Naive thymus-derived CD4-positive, alpha-beta T cell (primary cell): ENCODE measurements around the gene GPC3. TPM values are rescaled to one million over a fixed set of nuclear protein-coding genes. Genes with fewer than 3 reads are reported as not detected.

ENCODE experiments used
- ATAC-seq: fragments of 150-1000 bp; cut with Tn5 transposase; 2 replicates; pipeline ENCODE4 v1.10.0; 2021; ENCODE audit warnings: mild to moderate bottlenecking, moderate library complexity
- CTCF ChIA-PET: fragments of 350-600 bp; sonication (Branson Sonifier 250); formaldehyde crosslinking; loops from one replicate; lab custom pipeline; 2021; ENCODE audit warnings: antibody characterized with exemption; lab: Charles Lee
- POLR2A ChIA-PET: fragments of 350-600 bp; sonication (Branson Sonifier 250); formaldehyde crosslinking; loops from one replicate; lab custom pipeline; 2021; ENCODE audit warnings: antibody characterized with exemption, inconsistent platforms; lab: Charles Lee
- DNase-seq, 9 donors: peaks; one replicate each; pipeline versions ENCODE4 v3.0.0 to v3.0.0-alpha.2; 2020 to 2022; ENCODE audit warnings: mixed read lengths in 1 of 9
- H3K27ac ChIP-seq: one replicate; pipeline ENCODE4 v1.7.0; 2013; ENCODE audit warnings: mild to moderate bottlenecking, low read depth, low read length, moderate library complexity
- H3K27me3 ChIP-seq, 2 donors: one replicate each; pipeline ENCODE4 v1.7.0; 2013; ENCODE audit warnings: low read length in 2 of 2, mild to moderate bottlenecking in 2 of 2, moderate library complexity in 2 of 2; ENCODE audit not compliant: control insufficient read depth in 2 of 2, insufficient read depth in 2 of 2
- H3K36me3 ChIP-seq, 3 experiments: 1 replicate in 2 of 3; 2 replicates in 1 of 3; pipeline ENCODE4 v1.7.0; 2013; ENCODE audit warnings: low read length in 3 of 3, mild to moderate bottlenecking in 3 of 3, moderate library complexity in 1 of 3; ENCODE audit not compliant: insufficient read depth in 3 of 3, control insufficient read depth in 2 of 3
- H3K4me1 ChIP-seq, 2 donors: one replicate each; pipeline ENCODE4 v1.7.0; 2013; ENCODE audit warnings: low read length in 2 of 2, mild to moderate bottlenecking in 2 of 2, moderate library complexity in 1 of 2; ENCODE audit not compliant: control insufficient read depth in 2 of 2, insufficient read depth in 2 of 2
- H3K4me3 ChIP-seq: 2 replicates; pipeline ENCODE4 v1.7.0; 2013; ENCODE audit warnings: mild to moderate bottlenecking, low read length
- H3K9me3 ChIP-seq, 3 experiments: 1 replicate in 2 of 3; 2 replicates in 1 of 3; pipeline ENCODE4 v1.7.0; 2013; ENCODE audit warnings: low read length in 3 of 3; ENCODE audit not compliant: control insufficient read depth in 2 of 3
- H3K27ac Mint-ChIP-seq, 9 donors: one replicate each; pipeline ENCODE4 v1.8.0; 2020 to 2022; ENCODE audit warnings: mixed read lengths in 9 of 9, mild to moderate bottlenecking in 8 of 9, moderate library complexity in 5 of 9, inconsistent platforms in 2 of 9
- H3K27me3 Mint-ChIP-seq, 5 donors: one replicate each; pipeline ENCODE4 v1.8.0; 2021 to 2022; ENCODE audit warnings: mixed read lengths in 5 of 5, mild to moderate bottlenecking in 1 of 5
- H3K36me3 Mint-ChIP-seq, 5 donors: one replicate each; pipeline ENCODE4 v1.8.0; 2020 to 2022; ENCODE audit warnings: mixed read lengths in 5 of 5, mild to moderate bottlenecking in 3 of 5, inconsistent platforms in 1 of 5
- H3K4me1 Mint-ChIP-seq, 7 donors: one replicate each; pipeline ENCODE4 v1.8.0; 2020 to 2022; ENCODE audit warnings: mixed read lengths in 7 of 7, mild to moderate bottlenecking in 3 of 7, inconsistent platforms in 1 of 7
- H3K4me3 Mint-ChIP-seq, 10 donors: one replicate each; pipeline ENCODE4 v1.8.0; 2020 to 2022; ENCODE audit warnings: mild to moderate bottlenecking in 10 of 10, mixed read lengths in 10 of 10, moderate library complexity in 6 of 10, inconsistent platforms in 2 of 10
- H3K9me3 Mint-ChIP-seq, 11 donors: one replicate each; pipeline ENCODE4 v1.8.0; 2020 to 2022; ENCODE audit warnings: mixed read lengths in 11 of 11, mild to moderate bottlenecking in 4 of 11, inconsistent platforms in 1 of 11, moderate library complexity in 1 of 11
- intact Hi-C, 2 donors: fragments of 100-400 bp; cut with micrococcal nuclease; formaldehyde crosslinking; loops; one replicate each; pipeline ENCODE4 v1.15.1; 2023
- polyA plus RNA-seq, 2 donors: library from polyadenylated mRNA; unstranded; fragments of 300-500 nt; fragmentation: Illumina TruSeq; gene quantifications; one replicate each; pipeline ENCODE4 v1.2.3, GENCODE V29; 2021
- total RNA-seq, 6 experiments: library from RNA in 5 of 6; stranded (reverse) in 5 of 6; gene quantifications; 1 replicate in 5 of 6; 2 replicates in 1 of 6; pipeline ENCODE4 v1.2.3 and lab custom pipeline; 2021 to 2026

The GPC3 gene
- total and polyA plus RNA-seq, 7 experiments from 2014 or later = 0.24 to 6.0 (median 0.65) TPM

DNA sequence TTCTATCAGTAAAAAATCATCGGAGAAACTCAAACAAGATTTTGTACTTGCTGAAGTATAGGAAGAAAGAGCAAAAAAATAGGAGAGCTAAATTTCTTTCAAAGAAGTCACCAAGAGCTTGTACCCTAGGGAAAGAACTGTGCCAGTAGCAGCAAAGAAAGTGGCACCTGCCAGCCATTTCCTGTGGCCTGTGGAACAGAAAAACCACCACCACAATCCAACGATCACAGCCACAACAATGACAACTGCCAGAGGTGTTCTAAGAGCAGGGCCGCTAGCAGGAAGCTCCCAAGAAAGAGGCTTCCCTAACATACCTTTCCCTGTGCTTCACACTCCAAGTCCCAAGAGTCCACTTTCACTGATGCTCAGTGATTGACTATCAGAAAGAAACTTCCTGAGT, 304.0 kb downstream of the GPC3 start:
- ChIA-PET CTCF (interaction anchor here (0.6 kb wide), 1 partner anchor 28 kb away, joined by 4 read pairs; no protein-coding TSS in a partner anchor), POLR2A (no interaction called here)
- Histone ChIP-seq H3K9me3 (no peaks in the 10 kb centered on the region), H3K36me3 (no peaks in the 10 kb centered on the region), H3K27ac (no peak overlapping the region), H3K27me3 (no peaks in the 10 kb centered on the region), H3K4me3 (no peak overlapping the region), H3K4me1 (no peaks in the 10 kb centered on the region)
- intact Hi-C loops = no loop called here
- peaks cover 0 to 2% (median 0%) of the 10 kb centered on the region in 5 donors for H3K27me3 Mint-ChIP-seq
- no peaks in the 10 kb centered on the region for H3K36me3 Mint-ChIP-seq
- no peak for DNase-seq
- H3K4me3 Mint-ChIP-seq = no peak overlapping the region
- no peak overlapping the region for H3K27ac Mint-ChIP-seq
- H3K4me1 Mint-ChIP-seq = peaks cover 0 to 11% (median 6%) of the 10 kb centered on the region in 7 donors
- no peak for ATAC-seq
- no peaks in the 10 kb centered on the region for H3K9me3 Mint-ChIP-seq

DNA sequence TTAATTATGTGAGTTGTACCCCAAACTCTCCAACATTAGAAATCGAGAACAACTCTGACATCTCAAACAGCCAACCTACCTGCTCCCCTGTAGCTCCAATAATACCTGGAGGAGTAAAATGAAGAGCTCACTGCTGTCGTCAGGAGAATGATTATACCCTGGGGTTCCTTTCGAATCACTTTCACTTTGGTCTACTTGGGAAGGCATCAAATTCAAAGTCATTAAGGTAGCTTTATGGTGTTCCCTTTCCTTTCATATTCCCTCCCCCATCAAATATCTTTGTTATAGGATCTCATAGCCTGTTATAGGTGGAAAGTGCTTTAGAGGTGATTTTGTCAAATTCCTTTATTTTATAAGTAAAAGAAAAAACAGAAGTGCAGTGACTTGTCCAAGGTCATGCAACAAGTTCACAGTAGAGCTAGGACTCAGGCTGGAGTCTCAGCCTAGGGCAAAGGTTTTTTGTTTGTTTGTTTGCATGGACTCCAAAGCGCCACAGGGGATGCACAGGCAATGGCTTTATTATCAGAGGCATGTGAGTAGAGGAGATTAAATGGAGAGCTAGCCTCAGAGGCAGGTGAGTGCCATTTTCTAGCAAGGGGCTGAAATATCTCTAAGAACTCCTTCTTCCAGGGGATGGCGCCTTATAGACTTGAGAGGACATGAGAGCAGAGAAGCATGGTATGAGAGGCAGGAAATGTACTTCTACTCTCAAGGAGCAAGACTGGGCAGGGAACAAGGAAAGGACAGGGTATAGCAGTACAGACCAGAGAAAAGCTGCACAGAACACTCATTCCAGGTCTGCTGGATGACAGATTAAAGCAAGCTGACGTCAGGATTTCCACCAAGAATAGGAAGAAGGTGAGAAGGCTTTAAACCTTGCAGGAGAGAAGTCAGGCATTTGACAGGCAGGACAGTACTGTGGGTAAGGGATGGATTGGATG, 308.0 kb downstream of the GPC3 start:
- Histone ChIP-seq H3K4me1 (no peaks in the 10 kb centered on the region), H3K27me3 (no peaks in the 10 kb centered on the region), H3K27ac (no peak overlapping the region), H3K9me3 (no peaks in the 10 kb centered on the region), H3K4me3 (no peak overlapping the region), H3K36me3 (no peaks in the 10 kb centered on the region)
- H3K36me3 Mint-ChIP-seq = no peaks in the 10 kb centered on the region
- no peak overlapping the region for H3K4me3 Mint-ChIP-seq
- H3K27me3 Mint-ChIP-seq = no peaks in the 10 kb centered on the region
- ATAC-seq (no peak), DNase-seq (no peak)
- H3K9me3 Mint-ChIP-seq = no peaks in the 10 kb centered on the region
- ChIA-PET CTCF (interaction anchor here (0.5 kb wide), 1 partner anchor 26 kb away, joined by 3 read pairs; no protein-coding TSS in a partner anchor), POLR2A (no interaction called here)
- intact Hi-C loops = loop anchor here in 1 of 2 donors (5.0 kb wide), 1 partner anchor 1850 kb away; no protein-coding TSS in a partner anchor
- H3K4me1 Mint-ChIP-seq = peaks cover 0 to 11% (median 6%) of the 10 kb centered on the region in 7 donors
- no peak overlapping the region for H3K27ac Mint-ChIP-seq

DNA sequence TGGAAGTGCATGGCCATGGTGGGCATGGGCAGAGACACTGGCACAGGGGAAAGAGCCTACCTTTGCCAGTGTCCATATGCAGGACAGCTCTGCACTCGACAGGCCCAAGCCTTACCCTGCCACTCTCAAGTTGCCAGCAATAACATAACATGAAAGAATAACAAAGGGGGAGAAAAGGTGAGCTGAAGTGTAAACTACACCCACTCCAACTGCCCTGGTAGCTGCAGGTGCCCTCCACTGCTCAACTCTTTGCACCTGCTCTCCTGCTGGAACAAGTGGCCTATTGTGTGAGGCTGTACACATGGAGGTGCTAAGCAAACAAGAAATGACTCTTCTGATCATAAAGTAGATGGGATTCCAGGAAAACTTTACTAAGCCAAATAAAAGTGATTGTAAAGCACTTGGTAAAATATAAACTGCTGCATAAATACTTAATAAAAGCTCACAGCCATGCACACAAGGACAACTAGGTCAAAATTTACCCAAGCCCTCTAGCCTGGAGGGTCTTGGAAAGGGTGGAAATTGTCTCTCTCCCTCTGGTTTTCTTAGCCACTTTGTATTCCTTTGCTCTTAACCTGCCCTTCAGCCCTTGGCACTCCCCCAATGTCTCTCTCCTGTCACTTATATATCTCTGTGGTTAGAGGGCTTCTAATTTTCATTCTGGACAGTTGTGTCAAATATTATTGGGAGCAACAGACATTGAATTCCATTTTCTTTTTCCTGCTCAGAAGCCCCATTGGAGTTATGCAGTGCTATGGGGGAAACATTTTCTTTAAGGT, 308.9 kb downstream of the GPC3 start:
- no peak overlapping the region for H3K27ac Mint-ChIP-seq

DNA sequence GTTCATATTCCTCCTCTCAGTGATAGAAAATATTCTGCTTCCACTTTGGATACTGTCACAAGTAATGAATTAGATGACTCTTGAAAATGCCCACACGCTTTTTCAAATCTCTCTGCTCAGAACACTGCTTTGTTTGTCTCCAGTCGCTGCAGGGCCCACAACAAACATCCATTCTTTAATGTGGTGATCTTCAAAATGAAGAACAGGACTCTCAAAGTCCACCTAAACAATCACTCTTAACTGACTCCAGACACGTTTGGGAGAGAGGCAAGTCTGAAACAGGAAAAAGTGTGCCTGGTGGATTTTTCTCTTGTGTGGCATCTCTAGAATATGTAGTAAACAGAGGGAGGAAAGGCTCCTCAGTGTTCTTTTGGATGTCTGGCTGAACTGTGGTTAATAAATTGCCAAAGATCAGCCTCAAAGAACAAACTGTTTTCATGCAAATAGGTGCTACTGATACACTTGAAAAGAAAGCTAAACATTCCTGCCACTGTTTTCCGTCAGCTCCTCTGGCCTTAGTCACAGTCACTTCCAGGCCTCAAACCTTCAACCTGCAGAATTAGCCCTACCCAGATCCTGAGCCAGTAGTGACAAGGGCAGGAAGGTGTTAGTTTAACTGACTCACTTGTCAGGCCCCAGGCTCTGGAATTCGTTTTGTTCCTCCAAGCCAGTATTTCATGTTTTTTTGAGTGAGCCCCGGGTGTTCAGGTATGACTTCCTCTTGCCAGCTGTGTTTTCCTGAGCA, 310.5 kb downstream of the GPC3 start:
- intact Hi-C loops = loop anchor here in 1 of 2 donors (5.0 kb wide), 1 partner anchor 1848 kb away; no protein-coding TSS in a partner anchor
- H3K27ac ChIP-seq = no peak overlapping the region
- no peak overlapping the region for H3K27ac Mint-ChIP-seq
- no peaks in the 10 kb centered on the region for H3K4me1 ChIP-seq
- ChIA-PET POLR2A (no interaction called here), CTCF (no interaction called here)
- no peaks in the 10 kb centered on the region for H3K9me3 ChIP-seq
- no peaks in the 10 kb centered on the region for H3K27me3 ChIP-seq
- H3K36me3 ChIP-seq = no peaks in the 10 kb centered on the region
- ATAC-seq = no peak
- H3K4me3 ChIP-seq = no peak overlapping the region
- no peaks in the 10 kb centered on the region for H3K4me1 Mint-ChIP-seq
- H3K36me3 Mint-ChIP-seq = no peaks in the 10 kb centered on the region
- no peaks in the 10 kb centered on the region for H3K27me3 Mint-ChIP-seq
- H3K4me3 Mint-ChIP-seq = no peak overlapping the region
- H3K9me3 Mint-ChIP-seq = no peaks in the 10 kb centered on the region
- DNase-seq = no peak

More for the DNA sequence above, 308.9 kb downstream of the GPC3 start:
- H3K27ac ChIP-seq = no peak overlapping the region
- ATAC-seq (no peak), DNase-seq (no peak)
- Mint-ChIP-seq H3K4me1 (peaks cover 0 to 8% (median 4%) of the 10 kb centered on the region in 7 donors), H3K4me3 (no peak overlapping the region), H3K9me3 (no peaks in the 10 kb centered on the region), H3K36me3 (no peaks in the 10 kb centered on the region), H3K27me3 (no peaks in the 10 kb centered on the region)
- H3K36me3 ChIP-seq = no peaks in the 10 kb centered on the region
- no peak overlapping the region for H3K4me3 ChIP-seq
- intact Hi-C loops = loop anchor here in 1 of 2 donors (5.0 kb wide), 1 partner anchor 1849 kb away; no protein-coding TSS in a partner anchor
- H3K27me3 ChIP-seq = no peaks in the 10 kb centered on the region
- H3K9me3 ChIP-seq = no peaks in the 10 kb centered on the region
- ChIA-PET POLR2A (no interaction called here), CTCF (no interaction called here)
- H3K4me1 ChIP-seq = no peaks in the 10 kb centered on the region

DNA sequence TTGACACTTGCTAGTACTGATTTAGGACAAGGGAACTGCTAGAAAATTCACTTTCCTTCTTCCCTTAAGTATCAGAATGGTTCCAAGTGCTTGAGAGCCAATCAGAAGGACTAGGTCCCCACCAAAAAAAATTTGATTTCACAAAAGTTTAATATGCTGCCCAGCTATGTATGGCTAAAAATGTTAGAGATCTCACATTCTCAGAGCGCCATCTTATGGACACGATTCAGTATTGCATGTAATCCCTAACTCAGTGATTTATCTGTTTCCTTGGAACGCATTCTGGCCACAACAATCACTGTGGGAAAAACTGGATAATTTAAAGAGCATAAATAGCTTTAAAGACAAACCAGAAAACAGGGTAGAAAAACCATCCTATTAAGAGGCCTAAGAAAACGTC, 315.0 kb downstream of the GPC3 start:
- H3K4me1 Mint-ChIP-seq = no peaks in the 10 kb centered on the region
- no peaks in the 10 kb centered on the region for H3K36me3 Mint-ChIP-seq
- ChIA-PET CTCF (interaction anchor here (0.6 kb wide), 1 partner anchor 230 kb away, joined by 6 read pairs; no protein-coding TSS in a partner anchor), POLR2A (no interaction called here)
- intact Hi-C loops = loop anchor here (1.0 to 2.0 kb wide), 2 partner anchors 1034 to 1840 kb away; no protein-coding TSS in a partner anchor
- ATAC-seq (no peak), DNase-seq (peak in 5 of 9 donors; percentile 2 to 6 (median 5))
- H3K27me3 Mint-ChIP-seq = no peaks in the 10 kb centered on the region
- no peak overlapping the region for H3K4me3 Mint-ChIP-seq
- Histone ChIP-seq H3K9me3 (no peaks in the 10 kb centered on the region), H3K27ac (no peak overlapping the region), H3K4me1 (no peaks in the 10 kb centered on the region), H3K4me3 (no peak overlapping the region), H3K27me3 (no peaks in the 10 kb centered on the region), H3K36me3 (no peaks in the 10 kb centered on the region)
- H3K27ac Mint-ChIP-seq = no peak overlapping the region
- H3K9me3 Mint-ChIP-seq = no peaks in the 10 kb centered on the region

DNA sequence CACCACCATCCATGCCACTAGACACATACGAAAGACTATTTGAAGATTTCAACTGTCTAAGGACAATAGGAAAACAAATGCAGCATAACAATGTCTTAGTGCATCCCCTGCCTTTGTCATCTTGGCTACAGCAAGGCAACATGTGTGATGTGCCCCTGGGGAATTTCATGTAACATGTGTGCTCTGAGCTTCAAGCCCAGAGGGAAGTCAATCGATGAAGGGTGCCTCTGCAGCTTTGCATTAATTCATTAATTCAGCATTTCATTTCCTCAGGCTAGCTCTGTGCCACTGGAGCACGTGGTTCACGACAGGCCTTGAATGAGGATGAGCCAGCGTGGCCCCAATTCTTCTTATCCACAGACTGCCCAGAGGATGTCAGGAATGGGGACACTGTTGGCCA, 316.2 kb downstream of the GPC3 start:
- Histone ChIP-seq H3K9me3 (no peaks in the 10 kb centered on the region), H3K27me3 (no peaks in the 10 kb centered on the region), H3K4me3 (no peak overlapping the region), H3K27ac (no peak overlapping the region), H3K36me3 (no peaks in the 10 kb centered on the region), H3K4me1 (no peaks in the 10 kb centered on the region)
- no peaks in the 10 kb centered on the region for H3K9me3 Mint-ChIP-seq
- ChIA-PET CTCF (interaction anchor here (0.8 kb wide), 1 partner anchor 1033 kb away, joined by 3 read pairs; no protein-coding TSS in a partner anchor), POLR2A (no interaction called here)
- ATAC-seq = no peak
- intact Hi-C loops = no loop called here
- H3K4me3 Mint-ChIP-seq = no peak overlapping the region
- no peaks in the 10 kb centered on the region for H3K4me1 Mint-ChIP-seq
- DNase-seq = no peak
- H3K27me3 Mint-ChIP-seq = no peaks in the 10 kb centered on the region
- H3K27ac Mint-ChIP-seq = no peak overlapping the region
- H3K36me3 Mint-ChIP-seq = no peaks in the 10 kb centered on the region
